Tibial nerve (tissue), 4 donors: ENCODE results near the gene ROBO2. TPM values are rescaled to one million over a fixed set of nuclear protein-coding genes. Genes with fewer than 3 reads are reported as not detected.

Experiments
- DNase-seq, 2 donors: peaks; one replicate each; pipeline ENCODE4 v3.0.0-alpha.2; 2019; ENCODE audit warnings: low spot score in 2 of 2
- H3K27ac ChIP-seq, 4 donors: fragments of 200-600 bp; sonication (generic) in 3 of 4; one replicate each; pipeline ENCODE4 v1.5.1; 2017 to 2019; ENCODE audit warnings: mild to moderate bottlenecking in 1 of 4
- H3K27me3 ChIP-seq, 2 donors: fragments of 200-600 bp; sonication (generic) in 1 of 2; one replicate each; pipeline versions ENCODE4 v1.5.1 to v1.6.0; 2017 to 2019
- H3K36me3 ChIP-seq, 3 donors: fragments of 200-600 bp; sonication (generic); one replicate each; pipeline ENCODE4 v1.5.1; 2018 to 2019
- H3K4me1 ChIP-seq, 4 donors: fragments of 200-600 bp; sonication (generic) in 3 of 4; one replicate each; pipeline ENCODE4 v1.5.1; 2017 to 2019
- H3K4me3 ChIP-seq, 4 donors: fragments of 200-600 bp; sonication (generic) in 3 of 4; one replicate each; pipeline ENCODE4 v1.5.1; 2017 to 2019; ENCODE audit warnings: mild to moderate bottlenecking in 1 of 4, moderate library complexity in 1 of 4
- H3K9me3 ChIP-seq, 4 donors: fragments of 200-600 bp; sonication (generic) in 3 of 4; one replicate each; pipeline ENCODE4 v1.5.1; 2017 to 2019
- CTCF ChIP-seq, 5 experiments: fragments of 200-600 bp in 3 of 5; fragments of 450-650 bp in 2 of 5; sonication (generic) in 3 of 5; IDR thresholded peaks; one replicate each; pipeline ENCODE4 v1.5.1; 2016 to 2019; ENCODE audit warnings: antibody characterized with exemption in 5 of 5, mild to moderate bottlenecking in 3 of 5, moderate library complexity in 2 of 5
- EP300 ChIP-seq, 2 donors: sonication (generic); formaldehyde crosslinking; IDR thresholded peaks; one replicate each; pipeline ENCODE4 v1.6.1; 2017; ENCODE audit warnings: antibody characterized with exemption in 2 of 2, mild to moderate bottlenecking in 1 of 2
- POLR2A ChIP-seq, 2 donors: fragments of 450-650 bp; IDR thresholded peaks; one replicate each; pipeline ENCODE4 v1.6.1; 2017; ENCODE audit warnings: antibody characterized with exemption in 2 of 2, mild to moderate bottlenecking in 2 of 2, moderate library complexity in 2 of 2
- WGBS, 2 donors: methylation state at CpG; one replicate each; pipeline ENCODE4 v1.1.5; 2018; 5-methylcytosine and 5-hydroxymethylcytosine counted together
- total RNA-seq, 4 donors: library from RNA; depleted of rRNA; stranded (reverse); fragments of >200 nt; gene quantifications; one replicate each; pipeline ENCODE4 v1.1.0, GENCODE V29; 2016

The ROBO2 gene
- total RNA-seq, 4 donors from 2014 or later: 0.30 to 4.4 (median 1.9) TPM

- Histone ChIP-seq H3K4me3 (no peak overlapping the region), H3K27me3 (no peaks in the 10 kb centered on the region), H3K9me3 (no peaks in the 10 kb centered on the region), H3K27ac (no peak overlapping the region), H3K4me1 (no peaks in the 10 kb centered on the region), H3K36me3 (no peaks in the 10 kb centered on the region)
- 87 to 89% methylated on average over 5 of the region's 5 CpGs for WGBS, 2 donors
- no peak for TF ChIP-seq POLR2A (IDR thresholded peaks at IDR 0.05)
- TF ChIP-seq EP300 (IDR thresholded peaks at IDR 0.05): no peak
- TF ChIP-seq CTCF (IDR thresholded peaks at IDR 0.05): no peak
- DNase-seq: no peak
Measured at GRCh38 chr3:77549034-77549433, 509.1 kb downstream of the ROBO2 start.

GRCh38 chr3:77553240-77553639 lies 513.3 kb downstream of the ROBO2 start:
- TF ChIP-seq CTCF (IDR thresholded peaks at IDR 0.05) (no peak), EP300 (IDR thresholded peaks at IDR 0.05) (no peak), POLR2A (IDR thresholded peaks at IDR 0.05) (no peak)
- DNase-seq: no peak
- Histone ChIP-seq H3K27me3 (no peaks in the 10 kb centered on the region), H3K9me3 (no peaks in the 10 kb centered on the region), H3K36me3 (no peaks in the 10 kb centered on the region), H3K4me1 (no peaks in the 10 kb centered on the region), H3K4me3 (no peak overlapping the region), H3K27ac (no peak overlapping the region)
- WGBS, 2 donors: 73 to 85% methylated on average over 1 of the region's 1 CpG

- DNase-seq: no peak
- Histone ChIP-seq H3K4me1 (no peaks in the 10 kb centered on the region), H3K4me3 (no peak overlapping the region), H3K36me3 (no peaks in the 10 kb centered on the region), H3K27me3 (no peaks in the 10 kb centered on the region), H3K9me3 (no peaks in the 10 kb centered on the region), H3K27ac (no peak overlapping the region)
- TF ChIP-seq POLR2A (IDR thresholded peaks at IDR 0.05) (no peak), EP300 (IDR thresholded peaks at IDR 0.05) (no peak), CTCF (IDR thresholded peaks at IDR 0.05) (no peak)
- 81 to 87% methylated on average over 2 of the region's 2 CpGs for WGBS, 2 donors
Measured at GRCh38 chr3:77562089-77562488, 522.2 kb downstream of the ROBO2 start.

- H3K9me3 ChIP-seq: no peaks in the 10 kb centered on the region
- H3K4me1 ChIP-seq: no peaks in the 10 kb centered on the region
- no peak for TF ChIP-seq POLR2A (IDR thresholded peaks at IDR 0.05)
- no peak for TF ChIP-seq EP300 (IDR thresholded peaks at IDR 0.05)
- no peak for TF ChIP-seq CTCF (IDR thresholded peaks at IDR 0.05)
- no peak overlapping the region for H3K4me3 ChIP-seq
- no peak for DNase-seq
- H3K27ac ChIP-seq: no peak overlapping the region
- no peaks in the 10 kb centered on the region for H3K27me3 ChIP-seq
- H3K36me3 ChIP-seq: no peaks in the 10 kb centered on the region
- 89 to 95% methylated on average over 1 of the region's 1 CpG for WGBS, 2 donors
Measured at GRCh38 chr3:77563012-77563411, 523.1 kb downstream of the ROBO2 start.

GRCh38 chr3:77566055-77566454 lies 526.2 kb downstream of the ROBO2 start:
- no peaks in the 10 kb centered on the region for H3K27me3 ChIP-seq
- TF ChIP-seq POLR2A (IDR thresholded peaks at IDR 0.05) (no peak), CTCF (IDR thresholded peaks at IDR 0.05) (no peak), EP300 (IDR thresholded peaks at IDR 0.05) (no peak)
- no peaks in the 10 kb centered on the region for H3K9me3 ChIP-seq
- H3K4me1 ChIP-seq: no peaks in the 10 kb centered on the region
- 77 to 79% methylated on average over 6 of the region's 6 CpGs for WGBS, 2 donors
- H3K4me3 ChIP-seq: no peak overlapping the region
- no peak overlapping the region for H3K27ac ChIP-seq
- DNase-seq: no peak
- H3K36me3 ChIP-seq: no peaks in the 10 kb centered on the region
